PC-3 (cell line): Measurements from ENCODE around the gene ATP5PF.

ENCODE experiments used
- EZH2 ChIP-seq: fragments of 300-600 bp; sonication (generic); IDR thresholded peaks from one replicate; pipeline ENCODE4 v1.6.1; 2017; ENCODE audit warnings: antibody characterized with exemption, mild to moderate bottlenecking, low read length; ENCODE audit not compliant: unreplicated experiment
- EZH2phosphoT487 ChIP-seq: fragments of 300-600 bp; sonication (generic); IDR thresholded peaks from 2 replicates; pipeline ENCODE4 v1.6.1; 2018; ENCODE audit warnings: mild to moderate bottlenecking, antibody characterized with exemption, low read length, borderline replicate concordance
- TF ChIP-seq, protein P1 (sequence below): fragments of 300-600 bp; sonication (generic); conservative IDR thresholded peaks from 2 replicates; pipeline ENCODE4 v1.5.1; 2017; ENCODE audit warnings: antibody characterized with exemption, low read depth, mild to moderate bottlenecking, low read length

DNA sequence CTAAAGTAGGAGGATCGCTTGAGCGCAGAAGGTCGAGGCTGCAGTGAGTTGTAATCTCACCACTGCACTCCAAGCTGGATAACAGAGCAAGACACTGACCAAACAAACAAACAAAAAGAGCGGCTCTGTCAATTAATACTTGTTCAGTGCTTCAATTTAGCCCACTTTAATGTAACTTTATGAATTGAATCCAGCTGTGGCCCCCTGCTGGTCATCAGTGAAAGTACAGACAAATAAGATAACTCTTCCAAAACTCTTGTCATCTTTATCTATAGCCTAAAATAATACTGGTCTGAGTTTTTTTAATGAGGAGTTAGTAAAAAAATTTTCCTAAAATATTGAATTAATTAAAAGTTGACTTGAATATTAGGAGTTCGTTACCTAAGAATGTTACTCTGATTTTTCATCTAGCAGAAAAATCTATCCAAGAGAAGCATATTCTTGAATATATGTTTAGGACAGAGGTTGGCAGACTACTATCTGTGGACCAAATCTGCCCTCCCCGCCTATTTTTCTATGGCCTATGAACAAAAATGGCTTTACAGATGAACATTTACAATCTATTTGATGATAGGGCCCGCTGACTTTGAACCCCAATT, 26.1 kb downstream of the ATP5PF start:
- TF ChIP-seq, protein P1, sequence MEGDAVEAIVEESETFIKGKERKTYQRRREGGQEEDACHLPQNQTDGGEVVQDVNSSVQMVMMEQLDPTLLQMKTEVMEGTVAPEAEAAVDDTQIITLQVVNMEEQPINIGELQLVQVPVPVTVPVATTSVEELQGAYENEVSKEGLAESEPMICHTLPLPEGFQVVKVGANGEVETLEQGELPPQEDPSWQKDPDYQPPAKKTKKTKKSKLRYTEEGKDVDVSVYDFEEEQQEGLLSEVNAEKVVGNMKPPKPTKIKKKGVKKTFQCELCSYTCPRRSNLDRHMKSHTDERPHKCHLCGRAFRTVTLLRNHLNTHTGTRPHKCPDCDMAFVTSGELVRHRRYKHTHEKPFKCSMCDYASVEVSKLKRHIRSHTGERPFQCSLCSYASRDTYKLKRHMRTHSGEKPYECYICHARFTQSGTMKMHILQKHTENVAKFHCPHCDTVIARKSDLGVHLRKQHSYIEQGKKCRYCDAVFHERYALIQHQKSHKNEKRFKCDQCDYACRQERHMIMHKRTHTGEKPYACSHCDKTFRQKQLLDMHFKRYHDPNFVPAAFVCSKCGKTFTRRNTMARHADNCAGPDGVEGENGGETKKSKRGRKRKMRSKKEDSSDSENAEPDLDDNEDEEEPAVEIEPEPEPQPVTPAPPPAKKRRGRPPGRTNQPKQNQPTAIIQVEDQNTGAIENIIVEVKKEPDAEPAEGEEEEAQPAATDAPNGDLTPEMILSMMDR = peak; percentile 88
- TF ChIP-seq EZH2 (no peak), EZH2phosphoT487 (no peak)
